H1 (cell line): ENCODE data around the gene GPRIN1. TPM values are rescaled to one million over a fixed set of nuclear protein-coding genes. Genes with fewer than 3 reads are reported as not detected.

ENCODE experiments used
- CTCF ChIA-PET: fragments of 300-600 bp; sonication (Branson Sonifier 250); formaldehyde crosslinking; loops from one replicate; lab custom pipeline; 2021; ENCODE audit not compliant: partially characterized antibody; lab: Charles Lee
- POLR2A ChIA-PET: fragments of 300-600 bp; sonication (Branson Sonifier 250); formaldehyde crosslinking; loops from one replicate; lab custom pipeline; 2021; ENCODE audit warnings: inconsistent platforms; ENCODE audit not compliant: partially characterized antibody; lab: Charles Lee
- DNase-seq, 2 experiments: peaks; one replicate each; pipeline versions ENCODE4 v3.0.0 to v3.0.0-alpha.2; 2010 to 2022; ENCODE audit warnings: low spot score in 2 of 2, low read depth in 1 of 2, mixed read lengths in 1 of 2
- FAIRE-seq: peaks from 2 replicates; lab custom pipeline; 2011; peaks lifted over from hg19 to GRCh38; lab: Jason Lieb, UNC
- H2AFZ ChIP-seq: 2 replicates; pipeline ENCODE4 v1.8.1; 2012; ENCODE audit warnings: low read length, inconsistent platforms
- H2AK5ac ChIP-seq: 2 replicates; pipeline ENCODE4 v1.6.1; 2013; ENCODE audit warnings: low read depth, low read length
- H2BK120ac ChIP-seq: replicated peaks from 2 replicates; pipeline ENCODE3; 2013; ENCODE audit warnings: low read depth, low read length, inconsistent platforms
- H2BK12ac ChIP-seq: 2 replicates; pipeline ENCODE4 v1.6.1; 2013; ENCODE audit warnings: low read depth, low read length
- H2BK15ac ChIP-seq: 2 replicates; pipeline ENCODE4 v1.6.1; 2013; ENCODE audit warnings: low read length
- H2BK20ac ChIP-seq: 2 replicates; pipeline ENCODE4 v1.6.1; 2013; ENCODE audit warnings: low read length
- H2BK5ac ChIP-seq: 2 replicates; pipeline ENCODE4 v1.6.1; 2013; ENCODE audit warnings: low read depth, low read length
- H3K14ac ChIP-seq: 2 replicates; pipeline ENCODE4 v1.6.1; 2013; ENCODE audit warnings: inconsistent platforms; ENCODE audit not compliant: insufficient read length
- H3K18ac ChIP-seq: 2 replicates; pipeline ENCODE4 v1.6.1; 2013; ENCODE audit warnings: low read length; ENCODE audit errors: extremely low read depth
- H3K23ac ChIP-seq: 2 replicates; pipeline ENCODE4 v1.6.1; 2013; ENCODE audit warnings: inconsistent platforms; ENCODE audit not compliant: insufficient read length
- H3K23me2 ChIP-seq: 2 replicates; pipeline ENCODE4 v1.6.1; 2013; ENCODE audit warnings: low read depth, low read length
- H3K27ac ChIP-seq: 2 replicates; pipeline ENCODE4 v1.6.1; 2011; ENCODE audit warnings: low read depth, low read length, inconsistent platforms
- H3K27me3 ChIP-seq, 4 experiments: replicated peaks in 1 of 4; 1 replicate in 1 of 4; 2 replicates in 3 of 4; pipeline versions ENCODE4 v1.6.1 to v1.8.1; 2011 to 2013; ENCODE audit warnings: low read length in 3 of 4, mild to moderate bottlenecking in 3 of 4, inconsistent platforms in 2 of 4, mixed read lengths in 2 of 4, moderate library complexity in 1 of 4; ENCODE audit not compliant: control insufficient read depth in 3 of 4, insufficient read depth in 3 of 4; ENCODE audit errors: extremely low read depth in 1 of 4
- H3K36me3 ChIP-seq, 4 experiments: 2 replicates each; pipeline versions ENCODE4 v1.6.1 to v1.8.1; 2011 to 2013; ENCODE audit warnings: mild to moderate bottlenecking in 4 of 4, low read length in 3 of 4, moderate library complexity in 2 of 4, control low read depth in 1 of 4, inconsistent platforms in 1 of 4; ENCODE audit not compliant: insufficient read depth in 4 of 4, control insufficient read depth in 2 of 4
- H3K4ac ChIP-seq: replicated peaks from 2 replicates; pipeline ENCODE3; 2013; ENCODE audit warnings: low read length, low read depth, mixed read lengths, inconsistent platforms; ENCODE audit not compliant: insufficient read length
- H3K4me1 ChIP-seq, 4 experiments: replicated peaks in 1 of 4; 1 replicate in 1 of 4; 2 replicates in 3 of 4; pipeline versions ENCODE4 v1.6.1 to v1.8.1; 2011 to 2013; ENCODE audit warnings: low read length in 3 of 4, inconsistent platforms in 2 of 4, mixed read lengths in 1 of 4; ENCODE audit not compliant: insufficient read depth in 4 of 4, control insufficient read depth in 3 of 4
- H3K4me2 ChIP-seq, 2 experiments: 2 replicates each; pipeline versions ENCODE4 v1.6.1 to v1.8.1; 2011 to 2013; ENCODE audit warnings: low read depth in 2 of 2, low read length in 2 of 2, control low read depth in 1 of 2, inconsistent platforms in 1 of 2, mild to moderate bottlenecking in 1 of 2; ENCODE audit not compliant: insufficient read depth in 1 of 2
- H3K4me3 ChIP-seq, 4 experiments: fragments of 200-600, 300-600 bp in 1 of 4; sonication (generic), shearing (Covaris generic), sonication (Bioruptor Twin) in 1 of 4; 2 replicates each; pipeline versions ENCODE4 v1.5.1 to v1.8.1; 2011 to 2016; ENCODE audit warnings: low read length in 4 of 4, low read depth in 3 of 4, control low read depth in 2 of 4, inconsistent platforms in 2 of 4, mild to moderate bottlenecking in 2 of 4, mixed read lengths in 1 of 4, moderate library complexity in 1 of 4; ENCODE audit not compliant: insufficient read depth in 2 of 4; ENCODE audit errors: extremely low read depth in 1 of 4
- H3K56ac ChIP-seq: replicated peaks from 2 replicates; pipeline ENCODE3; 2013; ENCODE audit warnings: low read depth, mild to moderate bottlenecking, mixed read lengths, low read length, inconsistent platforms; ENCODE audit not compliant: insufficient read length
- H3K79me1 ChIP-seq: 2 replicates; pipeline ENCODE4 v1.6.1; 2013; ENCODE audit warnings: low read depth, low read length, control low read depth
- H3K79me2 ChIP-seq, 2 experiments: 2 replicates each; pipeline versions ENCODE4 v1.6.1 to v1.8.1; 2012 to 2013; ENCODE audit warnings: low read length in 2 of 2, mild to moderate bottlenecking in 2 of 2, inconsistent platforms in 1 of 2; ENCODE audit not compliant: insufficient read depth in 2 of 2, control insufficient read depth in 1 of 2
- H3K9ac ChIP-seq, 4 experiments: replicated peaks in 1 of 4; 1 replicate in 1 of 4; 2 replicates in 3 of 4; pipeline versions ENCODE4 v1.6.1 to v1.8.1; 2011 to 2013; ENCODE audit warnings: low read depth in 3 of 4, low read length in 3 of 4, control low read depth in 2 of 4, mild to moderate bottlenecking in 2 of 4, moderate library complexity in 2 of 4, inconsistent platforms in 1 of 4; ENCODE audit errors: extremely low read depth in 1 of 4
- H3K9me3 ChIP-seq, 2 experiments: 2 replicates each; pipeline versions ENCODE4 v1.6.1 to v1.8.1; 2012 to 2013; ENCODE audit warnings: mild to moderate bottlenecking in 2 of 2, moderate library complexity in 2 of 2, control low read depth in 1 of 2, inconsistent platforms in 1 of 2, low read depth in 1 of 2, low read length in 1 of 2, mixed read lengths in 1 of 2; ENCODE audit not compliant: insufficient read depth in 2 of 2
- H4K20me1 ChIP-seq, 2 experiments: replicated peaks in 1 of 2; 2 replicates each; pipeline versions ENCODE3 to v1.8.1; 2011 to 2013; ENCODE audit warnings: inconsistent platforms in 2 of 2, low read length in 2 of 2, mild to moderate bottlenecking in 1 of 2; ENCODE audit not compliant: insufficient read depth in 2 of 2, control insufficient read depth in 1 of 2
- H4K5ac ChIP-seq: 2 replicates; pipeline ENCODE4 v1.6.1; 2013; ENCODE audit warnings: low read length, low read depth, mixed read lengths, inconsistent platforms; ENCODE audit not compliant: insufficient read length
- H4K8ac ChIP-seq: 2 replicates; pipeline ENCODE4 v1.8.0; 2013; ENCODE audit warnings: mild to moderate bottlenecking, moderate library complexity, low read length, inconsistent platforms; ENCODE audit not compliant: insufficient read depth; ENCODE audit errors: extremely low read depth
- H4K91ac ChIP-seq: replicated peaks from 2 replicates; pipeline ENCODE3; 2013; ENCODE audit warnings: low read length, mixed read lengths, inconsistent platforms; ENCODE audit not compliant: insufficient read length
- BRCA1 ChIP-seq: IDR thresholded peaks from 2 replicates; pipeline ENCODE4 v1.6.1; 2012; ENCODE audit warnings: low read depth, low read length, improper control_type of control experiment
- CHD1 ChIP-seq: IDR thresholded peaks from 2 replicates; pipeline ENCODE4 v1.6.1; 2012; ENCODE audit warnings: low read depth, low read length, improper control_type of control experiment
- CTBP2 ChIP-seq: IDR thresholded peaks from 2 replicates; pipeline ENCODE4 v1.7.0; 2011; ENCODE audit warnings: borderline replicate concordance, mild to moderate bottlenecking, moderate library complexity, mixed read lengths, low read length; ENCODE audit not compliant: insufficient read depth, insufficient read length
- E2F6 ChIP-seq: IDR thresholded peaks from 2 replicates; pipeline ENCODE4 v1.6.1; 2012; ENCODE audit warnings: inconsistent platforms
- EP300 ChIP-seq, 2 experiments: IDR thresholded peaks; 1 replicate in 1 of 2; 2 replicates in 1 of 2; pipeline ENCODE4 v1.6.1; 2011 to 2012; ENCODE audit warnings: low read depth in 2 of 2, low read length in 2 of 2, mild to moderate bottlenecking in 2 of 2, borderline replicate concordance in 1 of 2, inconsistent platforms in 1 of 2, moderate library complexity in 1 of 2
- GABPA ChIP-seq: IDR thresholded peaks from 2 replicates; pipeline ENCODE4 v1.6.1; 2011; ENCODE audit warnings: mild to moderate bottlenecking, low read length, moderate library complexity, borderline replicate concordance; ENCODE audit not compliant: insufficient read depth
- JUND ChIP-seq: IDR thresholded peaks from 2 replicates; pipeline ENCODE4 v1.6.1; 2011; ENCODE audit warnings: mild to moderate bottlenecking, improper control_type of control experiment, low read length
- RAD21 ChIP-seq, 2 experiments: IDR thresholded peaks in 1 of 2; conservative IDR thresholded peaks in 1 of 2; 2 replicates each; pipeline ENCODE4 v1.6.1; 2011; ENCODE audit warnings: low read depth in 2 of 2, low read length in 2 of 2, improper control_type of control experiment in 1 of 2, inconsistent platforms in 1 of 2, mild to moderate bottlenecking in 1 of 2, moderate library complexity in 1 of 2
- RFX5 ChIP-seq: IDR thresholded peaks from 2 replicates; pipeline ENCODE4 v1.6.1; 2011; ENCODE audit warnings: low read depth, low read length, improper control_type of control experiment, borderline replicate concordance
- RXRA ChIP-seq: IDR thresholded peaks from 2 replicates; pipeline ENCODE4 v1.6.1; 2011; ENCODE audit warnings: low read depth, mild to moderate bottlenecking, low read length, moderate library complexity; ENCODE audit not compliant: insufficient read depth
- SP1 ChIP-seq: IDR thresholded peaks from 2 replicates; pipeline ENCODE4 v1.6.1; 2011; ENCODE audit warnings: low read depth, low read length
- SUZ12 ChIP-seq: fragments of 200-600 bp; sonication (generic); IDR thresholded peaks from 2 replicates; pipeline ENCODE4 v1.6.1; 2012; ENCODE audit warnings: mild to moderate bottlenecking, inconsistent platforms, low read length, moderate library complexity, mixed read lengths
- TEAD4 ChIP-seq: IDR thresholded peaks from 2 replicates; pipeline ENCODE4 v1.6.1; 2012; ENCODE audit warnings: low read depth, low read length, inconsistent platforms, mixed read lengths
- WGBS, 2 experiments: shearing (Covaris generic) in 1 of 2; methylation state at CpG; one replicate each; pipeline versions ENCODE4 v1.1.6 to v1.1.7; 2013 to 2015; ENCODE audit warnings: low lambda C conversion rate in 2 of 2, mixed read lengths in 2 of 2, inconsistent platforms in 1 of 2, low coverage in 1 of 2, missing lambda C conversion rate in 1 of 2; ENCODE audit not compliant: insufficient replicate concordance in 2 of 2, insufficient coverage in 1 of 2, insufficient read length in 1 of 2; ENCODE audit errors: extremely low coverage in 1 of 2, missing lambda C conversion rate in 1 of 2; 5-methylcytosine and 5-hydroxymethylcytosine counted together
- polyA plus RNA-seq, 7 experiments: library from polyadenylated mRNA; depleted of rRNA in 3 of 7; stranded (reverse) in 5 of 7; unstranded in 2 of 7; fragments of >200 nt in 5 of 7; fragments of 200-250 nt in 2 of 7; gene quantifications; 1 replicate in 5 of 7; 2 replicates in 1 of 7; 4 replicates in 1 of 7; pipeline versions ENCODE4 v1.2.1 to v1.2.3, GENCODE V29; 2011 to 2013; ENCODE audit warnings: missing spikeins in 2 of 7, mixed read lengths in 2 of 7
- total RNA-seq: library from RNA; stranded (reverse); fragmentation: NEBNext Ultra II Directional; extraction: Animal tissue kit (Norgen Biotek cat#: 25700); gene quantifications from 2 replicates; pipeline ENCODE4 v1.2.1, GENCODE V29; 2021

The GPRIN1 gene
- total and polyA plus RNA-seq, 2 of the 8 experiments (the other 6 are each of a cell fraction or from before 2014, with no cell fraction given) = 3.3 to 12.0 TPM

GRCh38 chr5:176640616-176641015 lies 30.7 kb upstream of the GPRIN1 start:
- Histone ChIP-seq H4K20me1 (no peaks in the 10 kb centered on the region), H2BK12ac (no peak overlapping the region), H2BK15ac (no peak overlapping the region), H3K18ac (no peak overlapping the region), H2AK5ac (no peak overlapping the region), H3K56ac (no peak overlapping the region), H3K4me2 (no peak overlapping the region), H4K8ac (no peak overlapping the region), H3K27me3 (no peaks in the 10 kb centered on the region), H3K79me1 (no peaks in the 10 kb centered on the region), H3K23me2 (no peaks in the 10 kb centered on the region), H2AFZ (no peak overlapping the region), H3K27ac (no peak overlapping the region), H3K9ac (no peak overlapping the region), H3K36me3 (no peaks in the 10 kb centered on the region), H2BK20ac (no peak overlapping the region), H3K4me3 (no peak overlapping the region), H3K9me3 (no peaks in the 10 kb centered on the region), H3K79me2 (no peaks in the 10 kb centered on the region), H3K23ac (no peak overlapping the region), H4K91ac (no peak overlapping the region), H3K4me1 (peaks cover 0 to 21% (median 13%) of the 10 kb centered on the region in 4 experiments; a peak in 6 of 7 replicates), H3K14ac (no peak overlapping the region), H3K4ac (no peak overlapping the region), H4K5ac (no peak overlapping the region), H2BK120ac (no peak overlapping the region), H2BK5ac (no peak overlapping the region)
- no peak for FAIRE-seq
- ChIA-PET CTCF (interaction anchor here (2.7 to 2.9 kb wide), 2 partner anchors 17 to 67 kb away, joined by 10 read pairs; no protein-coding TSS in a partner anchor), POLR2A (interaction anchor here (1.0 to 1.7 kb wide), 2 partner anchors 10 kb away, joined by 4 read pairs; partner anchors contain the start of genes EIF4E1B and SNCB)
- no peak for DNase-seq
- 85% methylated on average over 4 of the region's 4 CpGs; no CpG with 5 or more reads in 1 of the 2 experiments for WGBS, 2 experiments
- TF ChIP-seq BRCA1 (no peak), CHD1 (no peak), SP1 (no peak), GABPA (no peak), JUND (no peak), SUZ12 (no peak), E2F6 (no peak), TEAD4 (no peak), CTBP2 (no peak), RXRA (no peak), RFX5 (no peak), EP300 (IDR thresholded peaks at IDR 0.05; ENCODE audit: borderline replicate concordance in 1 of 2, low read depth in 2 of 2, low read length in 2 of 2) (no peak), RAD21 (IDR thresholded peaks at IDR 0.05 in 1 of 2, conservative IDR thresholded peaks at IDR 0.05 in 1 of 2; ENCODE audit: low read depth in 2 of 2, low read length in 2 of 2) (no peak)
